Stimulated activated naive CD8-positive, alpha-beta T cell treated with anti-CD3 and anti-CD28 coated beads, Interleukin-15, amount 100 ng/mL, for 72 hours (primary cell): Measurements from ENCODE around the gene SPIB.
A peak's percentile ranks its signal among the peaks of the same experiment; 100 is the strongest.

Source experiments
- ATAC-seq: fragments of 150-1000 bp; cut with Tn5 transposase; 2 replicates; pipeline ENCODE4 v1.10.0; 2021; ENCODE audit warnings: mild to moderate bottlenecking, moderate library complexity
- DNase-seq, 2 donors: peaks; one replicate each; pipeline ENCODE4 v3.0.0; 2021 to 2022
- H3K27ac Mint-ChIP-seq, 2 donors: one replicate each; pipeline ENCODE4 v1.8.0; 2022; ENCODE audit warnings: mild to moderate bottlenecking in 2 of 2, mixed read lengths in 2 of 2, moderate library complexity in 2 of 2
- H3K27me3 Mint-ChIP-seq: one replicate; pipeline ENCODE4 v1.8.0; 2022; ENCODE audit warnings: mixed read lengths
- H3K4me1 Mint-ChIP-seq: one replicate; pipeline ENCODE4 v1.8.0; 2022; ENCODE audit warnings: mild to moderate bottlenecking, mixed read lengths
- H3K4me3 Mint-ChIP-seq, 2 donors: one replicate each; pipeline ENCODE4 v1.8.0; 2022; ENCODE audit warnings: mild to moderate bottlenecking in 2 of 2, mixed read lengths in 2 of 2, moderate library complexity in 1 of 2
- H3K9me3 Mint-ChIP-seq, 2 donors: one replicate each; pipeline ENCODE4 v1.8.0; 2022; ENCODE audit warnings: mixed read lengths in 2 of 2

Gene SPIB

DNA sequence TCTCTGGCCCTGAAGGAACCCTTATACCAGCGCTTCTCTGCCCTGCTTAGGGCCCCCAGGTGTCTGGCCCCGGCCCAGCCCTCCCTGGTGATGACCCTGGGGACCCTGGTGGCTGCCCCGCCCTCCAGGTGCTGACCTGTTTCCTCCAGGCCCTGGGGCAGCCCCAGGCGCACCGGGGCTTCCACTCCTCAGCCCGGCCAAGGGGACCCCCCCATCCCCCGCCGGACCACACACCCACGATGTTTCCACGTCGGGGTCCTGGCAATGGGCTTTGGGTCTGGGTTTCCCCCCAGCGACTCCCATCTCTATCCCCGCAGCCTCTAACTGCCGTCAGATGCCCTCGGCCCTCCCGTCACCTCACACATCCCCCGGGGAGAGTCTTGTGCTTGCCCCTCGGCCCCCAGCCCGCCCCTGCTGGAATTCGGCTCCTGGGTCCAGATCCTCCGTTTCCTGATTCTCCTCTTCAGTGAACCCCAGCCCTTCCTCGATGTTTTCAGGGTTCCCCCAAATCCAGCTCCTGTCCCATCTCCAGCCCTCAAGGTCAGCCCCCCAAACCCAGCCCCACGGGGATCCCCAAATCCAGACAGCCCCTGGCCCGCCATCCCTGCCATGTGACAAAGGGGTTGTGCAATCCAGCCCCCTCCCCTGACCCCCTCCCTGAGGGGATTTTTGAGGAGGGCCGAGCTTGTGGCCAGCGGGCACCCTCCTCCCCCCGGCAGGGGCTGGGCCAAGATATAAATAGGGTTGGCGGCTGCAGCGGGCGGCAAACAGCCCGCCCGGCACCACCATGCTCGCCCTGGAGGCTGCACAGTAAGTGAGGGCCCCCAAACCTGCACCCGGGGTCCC, at the start of gene SPIB:
Gene SPIB (plus strand): TSS at position 763 of the 846 bp plus-strand sequence. CDS start 25 bp downstream, at position 788.
- Mint-ChIP-seq H3K27ac (peak within 1 kb of the TSS in 1 of 2 donors; percentile 0), H3K4me1 (peaks cover 40% of the 10 kb centered on the region), H3K27me3 (peaks cover 33% of the 10 kb centered on the region), H3K9me3 (peaks cover 0 to 10% of the 10 kb centered on the region in 2 donors), H3K4me3 (peak within 1 kb of the TSS; percentile 56 to 62)
- ATAC-seq (peak; percentile 20), DNase-seq (no peak)

DNA sequence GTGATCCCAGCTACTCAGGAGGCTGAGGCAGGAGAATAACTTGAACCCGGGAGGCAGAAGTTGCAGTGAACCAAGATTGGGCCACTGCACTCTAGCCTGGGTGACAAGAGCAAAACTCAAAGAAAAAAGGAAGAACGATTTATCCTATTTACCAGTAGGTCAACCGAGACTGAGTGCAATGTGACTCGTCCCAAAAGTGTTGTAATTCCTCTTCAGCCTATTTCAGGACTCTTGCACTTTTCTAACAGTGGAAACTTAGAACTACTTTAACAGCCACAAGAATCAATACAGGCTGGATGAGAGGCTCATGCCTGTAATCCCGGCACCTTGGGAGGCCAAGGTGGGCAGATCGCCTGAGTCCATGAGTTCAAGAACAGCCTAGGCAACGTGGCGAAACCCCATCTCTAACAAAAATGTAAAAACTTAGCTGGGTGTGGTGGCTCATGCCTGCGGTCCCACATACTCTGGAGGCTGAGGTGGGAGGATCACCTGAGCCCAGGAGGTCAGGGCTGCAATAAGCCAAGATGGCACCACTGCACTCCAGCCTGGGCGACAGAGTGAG, 46.7 kb upstream of the SPIB start:
- no peak overlapping the region for H3K27ac Mint-ChIP-seq
- ATAC-seq (no peak), DNase-seq (no peak)
- peaks cover 42% of the 10 kb centered on the region for H3K4me1 Mint-ChIP-seq
- no peak overlapping the region for H3K4me3 Mint-ChIP-seq
- no peaks in the 10 kb centered on the region for H3K9me3 Mint-ChIP-seq
- no peaks in the 10 kb centered on the region for H3K27me3 Mint-ChIP-seq

DNA sequence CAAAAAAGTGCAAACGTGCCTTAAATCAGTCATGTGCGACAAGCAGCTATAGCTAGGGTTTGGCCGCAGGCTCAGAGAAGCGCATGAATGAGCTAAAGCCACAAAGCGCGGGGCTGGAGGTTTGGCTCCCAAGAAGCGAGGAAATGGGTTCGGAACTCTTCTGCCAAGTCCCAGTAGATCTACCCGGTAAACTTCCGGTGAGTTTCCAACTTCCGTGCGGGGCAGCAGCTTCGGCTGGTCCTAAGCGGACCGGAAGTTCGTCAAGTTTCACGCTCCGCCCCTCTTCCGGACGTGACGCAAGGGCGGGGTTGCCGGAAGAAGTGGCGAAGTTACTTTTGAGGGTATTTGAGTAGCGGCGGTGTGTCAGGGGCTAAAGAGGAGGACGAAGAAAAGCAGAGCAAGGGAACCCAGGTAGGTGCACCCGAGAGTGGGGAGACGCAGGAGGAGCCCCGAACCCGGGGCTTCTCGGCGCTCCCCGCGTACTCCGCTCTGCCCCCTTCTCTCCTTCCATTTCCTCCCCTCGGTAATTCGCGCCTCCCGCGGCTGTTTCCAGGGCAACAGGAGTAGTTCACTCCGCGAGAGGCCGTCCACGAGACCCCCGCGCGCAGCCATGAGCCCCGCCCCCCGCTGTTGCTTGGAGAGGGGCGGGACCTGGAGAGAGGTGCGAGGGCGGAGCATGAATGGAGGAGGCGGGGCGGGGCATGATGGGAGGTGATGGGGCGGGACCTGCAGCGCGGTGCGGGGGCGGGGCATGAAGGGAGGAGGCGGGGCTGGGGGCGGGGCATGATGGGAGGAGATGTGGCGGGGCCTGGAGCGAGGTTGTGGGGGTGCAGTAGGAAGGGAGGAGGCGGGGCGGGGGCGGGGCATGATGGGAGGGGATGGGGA, 42.3 kb upstream of the SPIB start, which contains the start of gene NR1H2:
Gene NR1H2 (plus strand): TSS at position 292 of the 885 bp plus-strand sequence. CDS start 1,149 bp downstream, outside the sequence.
- Mint-ChIP-seq H3K9me3 (no peaks in the 10 kb centered on the region), H3K4me3 (peak within 1 kb of the TSS; percentile 98), H3K27ac (peak within 1 kb of the TSS; percentile 94 to 98), H3K4me1 (peaks cover 39% of the 10 kb centered on the region), H3K27me3 (no peaks in the 10 kb centered on the region)
- ATAC-seq (peak; percentile 97), DNase-seq (peak; percentile 90 to 94)

DNA sequence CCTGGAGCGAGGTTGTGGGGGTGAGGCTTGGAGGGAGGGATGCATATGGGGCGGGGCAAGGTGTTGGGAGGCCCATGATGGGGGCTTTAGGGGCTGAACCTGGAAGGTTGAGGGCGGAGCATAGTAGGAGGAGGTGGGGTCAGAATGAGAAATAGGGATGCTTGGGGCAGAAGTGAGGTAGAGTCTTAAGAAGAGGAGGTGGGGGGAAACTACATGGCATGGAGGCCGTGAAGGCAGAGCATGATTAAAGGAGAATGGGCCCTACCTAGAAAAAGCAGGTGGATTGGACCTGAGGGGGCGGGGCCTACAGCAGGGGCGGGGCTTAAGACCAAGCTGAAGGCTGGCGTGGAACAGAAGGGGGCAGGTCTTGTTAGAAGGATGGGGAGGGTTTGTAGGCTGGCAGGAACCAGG, 41.7 kb upstream of the SPIB start:
- Mint-ChIP-seq H3K27me3 (no peaks in the 10 kb centered on the region), H3K9me3 (no peaks in the 10 kb centered on the region), H3K27ac (peak overlapping the region; percentile 52 to 61), H3K4me3 (peak overlapping the region; percentile 98), H3K4me1 (peaks cover 39% of the 10 kb centered on the region)
- ATAC-seq (peak; percentile 2), DNase-seq (no peak)

DNA sequence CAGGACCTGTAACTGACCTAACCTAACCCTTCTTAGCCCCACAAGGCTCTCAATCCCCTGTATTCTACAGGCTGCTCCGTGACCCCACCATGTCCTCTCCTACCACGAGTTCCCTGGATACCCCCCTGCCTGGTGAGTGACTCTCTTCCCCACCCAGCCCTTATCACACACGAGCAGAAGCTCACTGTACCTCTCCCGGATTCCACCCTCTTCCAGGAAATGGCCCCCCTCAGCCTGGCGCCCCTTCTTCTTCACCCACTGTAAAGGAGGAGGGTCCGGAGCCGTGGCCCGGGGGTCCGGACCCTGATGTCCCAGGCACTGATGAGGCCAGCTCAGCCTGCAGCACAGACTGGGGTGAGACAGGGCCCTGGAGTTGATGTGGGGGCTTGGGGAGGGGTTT, 41.2 kb upstream of the SPIB start:
- DNase-seq (no peak), ATAC-seq (no peak)
- no peaks in the 10 kb centered on the region for H3K9me3 Mint-ChIP-seq
- H3K4me3 Mint-ChIP-seq = peak overlapping the region; percentile 98
- H3K27ac Mint-ChIP-seq = no peak overlapping the region
- peaks cover 39% of the 10 kb centered on the region for H3K4me1 Mint-ChIP-seq
- H3K27me3 Mint-ChIP-seq = no peaks in the 10 kb centered on the region

DNA sequence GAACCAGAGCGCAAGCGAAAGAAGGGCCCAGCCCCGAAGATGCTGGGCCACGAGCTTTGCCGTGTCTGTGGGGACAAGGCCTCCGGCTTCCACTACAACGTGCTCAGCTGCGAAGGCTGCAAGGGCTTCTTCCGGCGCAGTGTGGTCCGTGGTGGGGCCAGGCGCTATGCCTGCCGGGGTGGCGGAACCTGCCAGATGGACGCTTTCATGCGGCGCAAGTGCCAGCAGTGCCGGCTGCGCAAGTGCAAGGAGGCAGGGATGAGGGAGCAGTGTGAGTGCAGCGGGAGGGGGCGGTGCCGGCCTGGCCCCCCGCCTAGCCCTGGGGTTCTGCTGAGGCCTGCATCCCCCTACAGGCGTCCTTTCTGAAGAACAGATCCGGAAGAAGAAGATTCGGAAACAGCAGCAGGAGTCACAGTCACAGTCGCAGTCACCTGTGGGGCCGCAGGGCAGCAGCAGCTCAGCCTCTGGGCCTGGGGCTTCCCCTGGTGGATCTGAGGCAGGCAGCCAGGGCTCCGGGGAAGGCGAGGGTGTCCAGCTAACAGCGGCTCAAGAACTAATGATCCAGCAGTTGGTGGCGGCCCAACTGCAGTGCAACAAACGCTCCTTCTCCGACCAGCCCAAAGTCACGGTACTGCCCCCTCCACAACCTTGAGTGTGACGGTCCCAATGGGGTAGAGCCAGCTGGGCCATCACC, 40.4 kb upstream of the SPIB start:
- no peak for ATAC-seq
- no peak overlapping the region for H3K27ac Mint-ChIP-seq
- no peak for DNase-seq
- peaks cover 43% of the 10 kb centered on the region for H3K4me1 Mint-ChIP-seq
- no peaks in the 10 kb centered on the region for H3K9me3 Mint-ChIP-seq
- peak overlapping the region; percentile 5 to 51 for H3K4me3 Mint-ChIP-seq
- no peaks in the 10 kb centered on the region for H3K27me3 Mint-ChIP-seq

DNA sequence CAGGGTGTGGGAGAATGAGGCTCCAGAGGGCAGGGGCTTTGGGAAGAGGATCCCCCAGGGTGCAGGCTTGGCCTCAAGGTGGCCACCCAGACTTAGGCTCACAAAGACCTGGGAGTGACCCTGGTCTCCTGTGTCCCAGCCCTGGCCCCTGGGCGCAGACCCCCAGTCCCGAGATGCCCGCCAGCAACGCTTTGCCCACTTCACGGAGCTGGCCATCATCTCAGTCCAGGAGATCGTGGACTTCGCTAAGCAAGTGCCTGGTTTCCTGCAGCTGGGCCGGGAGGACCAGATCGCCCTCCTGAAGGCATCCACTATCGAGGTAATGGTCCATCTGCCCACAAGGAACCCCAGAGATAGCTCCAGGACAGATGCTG, 39.9 kb upstream of the SPIB start:
- no peak for ATAC-seq
- no peaks in the 10 kb centered on the region for H3K9me3 Mint-ChIP-seq
- no peaks in the 10 kb centered on the region for H3K27me3 Mint-ChIP-seq
- no peak for DNase-seq
- H3K27ac Mint-ChIP-seq = no peak overlapping the region
- H3K4me3 Mint-ChIP-seq = no peak overlapping the region
- H3K4me1 Mint-ChIP-seq = peaks cover 49% of the 10 kb centered on the region

DNA sequence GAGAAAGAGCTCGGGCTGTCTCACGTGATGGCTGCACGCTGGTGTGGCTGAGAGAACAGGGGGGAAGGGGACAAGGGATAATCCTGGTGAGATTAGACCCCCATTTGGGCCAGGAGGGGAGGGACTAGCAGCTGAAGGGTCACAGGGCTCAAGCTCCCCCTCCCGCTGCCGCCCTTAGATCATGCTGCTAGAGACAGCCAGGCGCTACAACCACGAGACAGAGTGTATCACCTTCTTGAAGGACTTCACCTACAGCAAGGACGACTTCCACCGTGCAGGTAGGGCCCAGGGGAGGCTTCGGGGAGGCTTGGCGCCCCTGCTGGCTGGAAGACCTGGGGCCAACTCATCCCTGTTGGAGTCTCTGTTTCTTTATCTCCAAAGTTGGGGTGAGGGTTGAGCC, 39.1 kb upstream of the SPIB start:
- ATAC-seq (no peak), DNase-seq (no peak)
- H3K27me3 Mint-ChIP-seq = no peaks in the 10 kb centered on the region
- H3K27ac Mint-ChIP-seq = peak overlapping the region in 1 of 2 donors; percentile 54
- H3K4me3 Mint-ChIP-seq = no peak overlapping the region
- peaks cover 49% of the 10 kb centered on the region for H3K4me1 Mint-ChIP-seq
- H3K9me3 Mint-ChIP-seq = no peaks in the 10 kb centered on the region

DNA sequence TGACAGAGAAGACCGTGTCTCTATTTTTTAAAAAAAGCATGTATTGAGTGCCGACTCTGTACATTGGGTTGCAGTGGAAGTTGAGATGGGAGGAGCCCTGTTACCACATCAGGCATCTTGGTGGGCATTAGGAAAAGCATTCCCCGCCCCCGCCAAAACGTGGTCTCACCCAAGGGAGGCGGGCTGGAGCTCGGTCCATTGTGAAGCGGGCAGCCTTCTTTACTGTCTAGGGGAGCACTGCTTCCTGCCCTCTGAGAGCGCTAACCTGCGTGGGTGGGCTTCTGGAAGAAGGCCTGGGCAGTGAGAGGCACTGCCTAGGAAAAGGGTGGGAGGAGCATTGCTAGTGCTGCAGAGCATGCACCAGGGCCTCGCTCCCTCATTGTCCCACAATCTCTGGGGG, 38.6 kb upstream of the SPIB start:
- Mint-ChIP-seq H3K27me3 (no peaks in the 10 kb centered on the region), H3K9me3 (no peaks in the 10 kb centered on the region), H3K27ac (no peak overlapping the region), H3K4me1 (peaks cover 51% of the 10 kb centered on the region), H3K4me3 (no peak overlapping the region)
- DNase-seq = no peak
- ATAC-seq = no peak

DNA sequence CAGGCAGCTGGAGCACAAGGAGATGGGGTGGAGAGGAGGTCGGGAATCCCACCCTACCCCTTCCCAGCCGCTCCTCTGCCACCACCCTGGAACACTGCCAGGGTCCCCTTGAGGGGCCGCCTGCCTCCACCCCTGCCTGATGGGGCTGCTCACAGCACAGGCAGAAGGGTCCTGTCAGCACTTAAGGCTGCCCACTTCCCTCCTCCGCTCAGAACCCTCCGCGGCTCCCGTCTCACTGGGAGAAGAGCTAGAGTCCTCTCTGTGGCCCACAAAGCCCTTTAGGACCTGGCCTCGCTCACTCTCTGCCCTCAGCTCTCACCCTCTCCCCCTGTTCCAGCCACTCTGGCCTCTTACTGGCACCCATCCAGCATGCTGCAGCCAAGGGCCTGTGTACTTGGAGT, 38.0 kb upstream of the SPIB start:
- Mint-ChIP-seq H3K27ac (no peak overlapping the region), H3K4me3 (no peak overlapping the region), H3K9me3 (no peaks in the 10 kb centered on the region), H3K27me3 (no peaks in the 10 kb centered on the region), H3K4me1 (peaks cover 57% of the 10 kb centered on the region)
- ATAC-seq (no peak), DNase-seq (no peak)

DNA sequence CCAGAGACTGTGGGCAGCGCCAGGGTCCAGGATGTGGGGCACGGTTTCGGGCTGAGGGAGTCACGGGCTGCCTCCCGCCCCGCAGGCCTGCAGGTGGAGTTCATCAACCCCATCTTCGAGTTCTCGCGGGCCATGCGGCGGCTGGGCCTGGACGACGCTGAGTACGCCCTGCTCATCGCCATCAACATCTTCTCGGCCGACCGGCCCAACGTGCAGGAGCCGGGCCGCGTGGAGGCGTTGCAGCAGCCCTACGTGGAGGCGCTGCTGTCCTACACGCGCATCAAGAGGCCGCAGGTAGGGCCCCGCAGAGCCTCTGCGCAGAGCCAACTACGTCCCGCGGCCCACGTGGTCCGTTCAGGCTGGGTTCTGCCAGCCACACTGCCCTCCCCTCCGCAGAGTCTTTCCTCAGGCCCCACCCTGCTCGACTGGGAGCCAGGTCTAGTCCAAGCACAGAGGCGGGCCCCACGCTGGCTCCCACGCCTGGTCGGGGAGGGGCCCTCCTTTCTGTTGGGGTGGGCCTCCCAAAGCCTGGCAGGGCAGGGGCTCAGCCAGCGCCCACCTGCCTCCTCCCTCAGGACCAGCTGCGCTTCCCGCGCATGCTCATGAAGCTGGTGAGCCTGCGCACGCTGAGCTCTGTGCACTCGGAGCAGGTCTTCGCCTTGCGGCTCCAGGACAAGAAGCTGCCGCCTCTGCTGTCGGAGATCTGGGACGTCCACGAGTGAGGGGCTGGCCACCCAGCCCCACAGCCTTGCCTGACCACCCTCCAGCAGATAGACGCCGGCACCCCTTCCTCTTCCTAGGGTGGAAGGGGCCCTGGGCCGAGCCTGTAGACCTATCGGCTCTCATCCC, 36.6 kb upstream of the SPIB start:
- no peak overlapping the region for H3K27ac Mint-ChIP-seq
- H3K9me3 Mint-ChIP-seq = no peaks in the 10 kb centered on the region
- H3K4me1 Mint-ChIP-seq = peaks cover 63% of the 10 kb centered on the region
- no peaks in the 10 kb centered on the region for H3K27me3 Mint-ChIP-seq
- no peak overlapping the region for H3K4me3 Mint-ChIP-seq
- ATAC-seq (no peak), DNase-seq (no peak)

DNA sequence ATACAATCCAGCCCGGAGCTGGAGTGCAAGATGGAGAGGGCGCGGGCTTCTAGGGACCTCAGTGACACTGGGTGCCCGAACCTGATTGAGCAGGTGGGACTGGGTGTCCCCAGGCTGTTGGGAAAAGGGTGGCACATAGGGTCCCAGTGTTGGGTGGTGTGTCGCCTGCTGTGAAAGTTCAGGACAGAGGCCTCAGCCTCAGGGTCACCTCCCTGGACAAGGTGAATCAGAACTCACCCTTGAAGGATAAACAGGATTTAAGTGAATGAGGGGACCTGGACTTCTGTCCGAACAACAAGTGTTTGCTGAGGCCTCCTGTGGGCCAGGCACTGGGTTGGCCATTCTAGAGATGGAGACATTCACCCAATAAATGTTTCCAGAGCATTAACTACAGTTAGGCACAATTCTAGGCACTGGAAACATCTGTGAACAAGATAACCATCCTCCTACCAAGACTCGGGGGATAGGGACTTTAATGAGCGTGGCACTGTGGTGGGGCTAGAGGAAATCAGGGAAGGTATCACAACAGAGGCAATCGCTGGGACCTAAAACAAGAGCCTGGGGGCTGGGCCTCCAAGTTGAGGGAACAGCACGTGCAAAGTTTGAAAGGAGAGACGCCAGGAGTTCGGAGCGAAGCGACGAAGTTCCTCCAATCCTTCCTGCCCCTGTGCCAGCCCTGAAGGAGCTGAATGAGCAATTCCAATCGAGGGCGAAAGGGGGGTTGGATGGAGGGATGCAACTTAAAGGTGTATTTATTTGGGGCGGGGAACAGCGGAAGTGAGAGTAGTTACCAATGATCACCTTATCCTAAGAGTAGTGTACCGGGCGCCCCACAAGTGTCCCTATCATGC, 35.5 kb upstream of the SPIB start:
- Mint-ChIP-seq H3K27me3 (no peaks in the 10 kb centered on the region), H3K27ac (peak overlapping the region; percentile 74 to 96), H3K9me3 (no peaks in the 10 kb centered on the region), H3K4me1 (peaks cover 60% of the 10 kb centered on the region), H3K4me3 (peak overlapping the region; percentile 94 to 100)
- ATAC-seq (no peak), DNase-seq (no peak)

DNA sequence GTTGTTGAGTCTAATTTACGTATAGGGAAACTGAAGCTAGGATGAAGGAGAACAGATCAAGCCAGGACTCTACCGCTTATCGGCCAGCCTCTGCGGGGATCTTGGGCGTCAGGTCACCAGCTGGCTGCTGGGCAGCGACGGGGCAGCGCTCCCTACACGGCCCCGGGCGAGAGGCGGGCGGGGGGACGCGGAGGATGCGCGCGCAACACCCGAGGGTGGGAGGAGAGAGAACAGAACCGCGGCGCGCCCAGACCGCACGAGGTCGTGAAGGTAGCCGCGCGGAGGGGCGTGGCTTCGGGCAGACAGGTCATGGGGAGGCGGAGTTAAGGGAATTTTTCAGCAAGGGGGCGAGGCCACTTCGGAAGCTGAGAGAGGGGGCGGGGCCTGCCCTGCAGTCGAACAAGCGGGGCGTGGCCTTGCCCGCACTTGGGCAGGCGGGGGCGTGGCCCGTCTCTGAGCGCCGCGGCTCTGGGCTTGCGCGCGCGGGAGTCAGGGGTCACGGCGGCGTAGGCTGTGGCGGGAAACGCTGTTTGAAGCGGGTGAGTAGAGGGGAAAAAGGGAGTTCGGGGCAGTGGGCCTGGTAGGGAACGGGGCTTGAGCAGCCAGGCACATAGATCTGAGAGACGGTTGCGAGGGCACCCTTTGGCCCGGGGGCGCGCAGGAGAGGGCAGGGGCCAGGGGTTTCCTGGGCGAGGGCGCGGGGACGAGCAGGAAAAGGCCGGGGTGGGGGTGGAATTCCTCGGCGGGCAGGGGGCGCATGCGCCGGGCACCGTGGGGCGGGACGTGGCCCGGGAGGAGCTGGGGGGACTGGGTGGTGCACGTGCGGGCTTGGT, 34.7 kb upstream of the SPIB start, which contains the start of gene POLD1:
Gene POLD1 (plus strand): TSS at position 496 of the 833 bp plus-strand sequence. CDS start 14,505 bp downstream, outside the sequence.
- peak within 1 kb of the TSS; percentile 96 to 98 for H3K27ac Mint-ChIP-seq
- peaks cover 56% of the 10 kb centered on the region for H3K4me1 Mint-ChIP-seq
- no peaks in the 10 kb centered on the region for H3K9me3 Mint-ChIP-seq
- ATAC-seq (peak; percentile 92), DNase-seq (peak; percentile 99)
- no peaks in the 10 kb centered on the region for H3K27me3 Mint-ChIP-seq
- H3K4me3 Mint-ChIP-seq = peak within 1 kb of the TSS; percentile 94 to 100
